SK-N-SH (cell line): Measurements from ENCODE around the gene MAT2A. TPM values are rescaled to one million over a fixed set of nuclear protein-coding genes. Genes with fewer than 3 reads are reported as not detected.

Source experiments
- CTCF ChIA-PET: fragments of 300-600, 350-600 bp; formaldehyde crosslinking; extraction: SDS; loops from one replicate; lab custom pipeline; 2021; lab: Yijun Ruan, JAX
- POLR2A ChIA-PET: fragments of 350-600 bp; sonication (Branson Sonifier 250); formaldehyde crosslinking; extraction: SDS; loops from one replicate; lab custom pipeline; 2020; ENCODE audit warnings: antibody characterized with exemption, inconsistent platforms; lab: Yijun Ruan, JAX
- DNase-seq: peaks from one replicate; pipeline ENCODE4 v3.0.0; 2012
- H2AFZ ChIP-seq: fragments of 200-600 bp; sonication (generic); 2 replicates; pipeline ENCODE4 v1.8.1; 2016; ENCODE audit warnings: antibody characterized with exemption, mild to moderate bottlenecking, low read depth
- H3F3A ChIP-seq: fragments of 200-600 bp; sonication (generic); replicated peaks from 2 replicates; pipeline ENCODE3; 2016; ENCODE audit warnings: antibody characterized with exemption, mild to moderate bottlenecking; ENCODE audit not compliant: insufficient read depth
- H3K27ac ChIP-seq, 2 experiments: fragments of 200-500 bp in 1 of 2; fragments of 200-600 bp in 1 of 2; sonication (Bioruptor generic) in 1 of 2; sonication (generic), shearing (Covaris generic) in 1 of 2; 2 replicates each; pipeline versions ENCODE4 v1.5.1 to v1.6.1; 2014 to 2016; ENCODE audit warnings: low read depth in 2 of 2, inconsistent platforms in 1 of 2, low read length in 1 of 2, mild to moderate bottlenecking in 1 of 2, mixed read lengths in 1 of 2
- H3K27me3 ChIP-seq: fragments of 200-600 bp; sonication (generic), shearing (Covaris generic); 2 replicates; pipeline ENCODE4 v1.6.1; 2016; ENCODE audit warnings: mixed run types; ENCODE audit not compliant: insufficient read depth
- H3K36me3 ChIP-seq, 2 experiments: fragments of 200-500 bp in 1 of 2; fragments of 200-600 bp in 1 of 2; sonication (Bioruptor generic) in 1 of 2; sonication (generic) in 1 of 2; replicated peaks in 1 of 2; 2 replicates each; pipeline versions ENCODE3 to v1.5.1; 2014 to 2016; ENCODE audit warnings: low read length in 1 of 2, mild to moderate bottlenecking in 1 of 2; ENCODE audit not compliant: insufficient read depth in 2 of 2, control insufficient read depth in 1 of 2
- H3K4me1 ChIP-seq, 2 experiments: fragments of 200-500 bp in 1 of 2; fragments of 200-600 bp in 1 of 2; sonication (Bioruptor generic) in 1 of 2; sonication (generic), shearing (Covaris generic) in 1 of 2; 2 replicates each; pipeline versions ENCODE4 v1.5.1 to v1.6.1; 2014 to 2016; ENCODE audit warnings: low read depth in 1 of 2, low read length in 1 of 2, mixed run types in 1 of 2; ENCODE audit not compliant: insufficient read depth in 2 of 2, control insufficient read depth in 1 of 2
- H3K4me2 ChIP-seq: fragments of 200-600 bp; sonication (generic), shearing (Covaris generic); 2 replicates; pipeline ENCODE4 v1.6.1; 2017; ENCODE audit warnings: mixed run types
- H3K4me3 ChIP-seq, 2 experiments: fragments of 200-500 bp in 1 of 2; fragments of 200-600 bp in 1 of 2; sonication (Bioruptor generic) in 1 of 2; sonication (generic), shearing (Covaris generic) in 1 of 2; 2 replicates each; pipeline versions ENCODE4 v1.5.1 to v1.8.1; 2014 to 2016; ENCODE audit warnings: low read depth in 2 of 2, inconsistent platforms in 1 of 2, low read length in 1 of 2, mild to moderate bottlenecking in 1 of 2, mixed read lengths in 1 of 2, moderate library complexity in 1 of 2
- H3K79me2 ChIP-seq: fragments of 200-600 bp; sonication (generic); 2 replicates; pipeline ENCODE4 v1.8.1; 2017; ENCODE audit warnings: mild to moderate bottlenecking; ENCODE audit not compliant: insufficient read depth
- H3K9ac ChIP-seq: fragments of 200-600 bp; sonication (generic); 2 replicates; pipeline ENCODE4 v1.6.1; 2017; ENCODE audit warnings: mixed run types
- H3K9me2 ChIP-seq: fragments of 200-600 bp; sonication (generic); 2 replicates; pipeline ENCODE4 v1.6.1; 2017; ENCODE audit warnings: mixed run types
- H3K9me3 ChIP-seq: fragments of 200-600 bp; sonication (generic); 2 replicates; pipeline ENCODE4 v1.6.1; 2017; ENCODE audit warnings: mixed run types, mild to moderate bottlenecking, moderate library complexity
- H4K20me1 ChIP-seq: fragments of 200-600 bp; sonication (generic); 2 replicates; pipeline ENCODE4 v1.6.1; 2017; ENCODE audit warnings: mild to moderate bottlenecking, mixed run types; ENCODE audit not compliant: insufficient read depth
- CHD2 ChIP-seq: fragments of 150-350 bp; IDR thresholded peaks from 2 replicates; pipeline ENCODE4 v1.6.1; 2018; ENCODE audit warnings: low read length; ENCODE audit not compliant: partially characterized antibody
- CTCF ChIP-seq: fragments of 200-600 bp; sonication (generic); IDR thresholded peaks from 2 replicates; pipeline ENCODE4 v1.6.1; 2017; ENCODE audit warnings: antibody characterized with exemption, mild to moderate bottlenecking, moderate library complexity
- EP300 ChIP-seq, 2 experiments: IDR thresholded peaks; 2 replicates each; pipeline versions ENCODE4 v1.4.0 to v1.6.1; 2012; ENCODE audit warnings: borderline replicate concordance in 1 of 2, low read depth in 1 of 2, low read length in 1 of 2
- FOXJ3 ChIP-seq: sonication (generic); formaldehyde crosslinking; IDR thresholded peaks from 2 replicates; pipeline ENCODE4 v1.5.1; 2020; ENCODE audit warnings: mild to moderate bottlenecking, missing genetic modification reagents
- GABPA ChIP-seq: IDR thresholded peaks from 2 replicates; pipeline ENCODE4 v1.4.0; 2012; ENCODE audit warnings: low read depth, mild to moderate bottlenecking
- GATA2 ChIP-seq: sonication (generic); formaldehyde crosslinking; IDR thresholded peaks from 2 replicates; pipeline ENCODE4 v1.5.0; 2020; ENCODE audit warnings: mild to moderate bottlenecking, missing genetic modification reagents
- MAX ChIP-seq: IDR thresholded peaks from 2 replicates; pipeline ENCODE4 v1.4.0; 2012; ENCODE audit warnings: low read depth
- MEF2A ChIP-seq: IDR thresholded peaks from 2 replicates; pipeline ENCODE4 v1.4.0; 2012; ENCODE audit warnings: low read depth, borderline replicate concordance
- NRF1 ChIP-seq: IDR thresholded peaks from 2 replicates; pipeline ENCODE4 v1.6.1; 2012; ENCODE audit warnings: low read depth, mild to moderate bottlenecking, low read length
- PBX3 ChIP-seq: IDR thresholded peaks from 2 replicates; pipeline ENCODE4; 2012
- POLR2AphosphoS5 ChIP-seq: IDR thresholded peaks from 2 replicates; pipeline ENCODE4 v1.6.1; 2012; ENCODE audit warnings: low read depth, low read length
- RCOR1 ChIP-seq: fragments of 150-350 bp; IDR thresholded peaks from 2 replicates; pipeline ENCODE4 v1.6.1; 2017; ENCODE audit warnings: antibody characterized with exemption, low read length
- RXRA ChIP-seq: IDR thresholded peaks from 2 replicates; pipeline ENCODE4 v1.4.0; 2012; ENCODE audit warnings: low read depth, mild to moderate bottlenecking, borderline replicate concordance
- SMC3 ChIP-seq: IDR thresholded peaks from 2 replicates; pipeline ENCODE4 v1.6.1; 2012; ENCODE audit warnings: low read depth, low read length, improper control_type of control experiment
- TAF1 ChIP-seq: IDR thresholded peaks from 2 replicates; pipeline ENCODE4 v1.6.1; 2012; ENCODE audit warnings: low read depth, mild to moderate bottlenecking, low read length, moderate library complexity, borderline replicate concordance
- TCF12 ChIP-seq: IDR thresholded peaks from 2 replicates; pipeline ENCODE4 v1.4.0; 2012
- TEAD4 ChIP-seq: IDR thresholded peaks from 2 replicates; pipeline ENCODE4 v1.4.0; 2012; ENCODE audit warnings: mild to moderate bottlenecking, borderline replicate concordance; ENCODE audit not compliant: insufficient read depth
- ZBTB33 ChIP-seq: IDR thresholded peaks from 2 replicates; pipeline ENCODE4 v1.4.0; 2012; ENCODE audit warnings: low read depth, borderline replicate concordance
- WGBS: methylation state at CpG from one replicate; pipeline ENCODE4 v1.1.6; 2017; ENCODE audit warnings: low lambda C conversion rate; 5-methylcytosine and 5-hydroxymethylcytosine counted together
- polyA plus RNA-seq, 3 experiments: library from polyadenylated mRNA; depleted of rRNA; stranded (reverse); fragments of >200 nt; gene quantifications; 2 replicates each; pipeline ENCODE4 v1.2.3, GENCODE V29; 2012

MAT2A gene
- polyA plus RNA-seq, 1 of the 3 experiments (the other 2 are of a cell fraction) = 187 TPM

GRCh38 chr2:85580206-85580605, 41.2 kb downstream of the MAT2A start:
- no peak for DNase-seq
- Histone ChIP-seq H3K27ac (no peak overlapping the region), H3K9me2 (no peaks in the 10 kb centered on the region), H3F3A (no peaks in the 10 kb centered on the region), H3K4me1 (peaks cover 5 to 7% of the 10 kb centered on the region in 2 experiments; a peak in 2 of 4 replicates), H3K27me3 (no peaks in the 10 kb centered on the region), H3K79me2 (no peaks in the 10 kb centered on the region), H3K9me3 (no peaks in the 10 kb centered on the region), H3K4me3 (no peak overlapping the region), H3K36me3 (no peaks in the 10 kb centered on the region), H3K4me2 (no peak overlapping the region), H3K9ac (no peak overlapping the region), H4K20me1 (no peaks in the 10 kb centered on the region), H2AFZ (no peak overlapping the region)
- CTCF ChIA-PET = interaction anchor here (1.6 kb wide), 1 partner anchor 10 kb away, joined by 3 read pairs; no protein-coding TSS in a partner anchor
- TF ChIP-seq CTCF (no peak), SMC3 (no peak), TCF12 (no peak), GATA2 (no peak), TAF1 (no peak), MEF2A (no peak), MAX (no peak), ZBTB33 (no peak), TEAD4 (no peak), POLR2AphosphoS5 (no peak), RCOR1 (no peak), RXRA (no peak), FOXJ3 (CRISPR knock-in tag) (no peak), CHD2 (no peak)
- WGBS = 70% methylated on average over 1 of the region's 3 CpGs
- POLR2A ChIA-PET = no interaction called here

GRCh38 chr2:85582492-85582891, 43.5 kb downstream of the MAT2A start:
- H3K4me1 ChIP-seq = peaks cover 10 to 11% of the 10 kb centered on the region in 2 experiments; a peak in 2 of 4 replicates
- no peak overlapping the region for H3K27ac ChIP-seq
- H3F3A ChIP-seq = no peaks in the 10 kb centered on the region
- DNase-seq = no peak
- no peaks in the 10 kb centered on the region for H3K79me2 ChIP-seq
- H3K4me2 ChIP-seq = no peak overlapping the region
- H3K9ac ChIP-seq = no peak overlapping the region
- POLR2A ChIA-PET = no interaction called here
- TF ChIP-seq TCF12 = no peak
- TF ChIP-seq GABPA = no peak
- no peak for TF ChIP-seq PBX3
- TF ChIP-seq RXRA = no peak
- TF ChIP-seq EP300 (IDR thresholded peaks at IDR 0.05; ENCODE audit: borderline replicate concordance in 1 of 2, low read depth in 1 of 2, low read length in 1 of 2) = no peak
- no peak for TF ChIP-seq RCOR1
- TF ChIP-seq TEAD4 = no peak
- TF ChIP-seq CHD2 = no peak
- no peak for TF ChIP-seq NRF1
- TF ChIP-seq, all 33 proteins: peak for 0
- H3K36me3 ChIP-seq = no peaks in the 10 kb centered on the region
- H2AFZ ChIP-seq = no peak overlapping the region
- CTCF ChIA-PET = interaction anchor here (1.0 kb wide), 1 partner anchor 162 kb away, joined by 3 read pairs; no protein-coding TSS in a partner anchor
- no peaks in the 10 kb centered on the region for H3K27me3 ChIP-seq
- no peaks in the 10 kb centered on the region for H4K20me1 ChIP-seq
- no peaks in the 10 kb centered on the region for H3K9me3 ChIP-seq
- WGBS = 73% methylated on average over 1 of the region's 1 CpG
- no peaks in the 10 kb centered on the region for H3K9me2 ChIP-seq
- no peak overlapping the region for H3K4me3 ChIP-seq
